GM20431 (cell line): ENCODE measurements around the gene SOBP.

Experiments used
- in situ Hi-C: fragments of 300-500 bp; cut with MseI, MboI; formaldehyde crosslinking; loops from one replicate; pipeline ENCODE4 v1.15.0; 2020; ENCODE audit warnings: low sequenced_read_pairs; ENCODE audit not compliant: unreplicated experiment

Gene SOBP

GRCh38 chr6:107699697-107700325 is 209.9 kb downstream of the SOBP start:
- in situ Hi-C loops = no loop called here

- in situ Hi-C loops = no loop called here
Observed at GRCh38 chr6:107703606-107704005, 213.7 kb downstream of the SOBP start.

GRCh38 chr6:107704347-107705013 is 214.6 kb downstream of the SOBP start:
- in situ Hi-C loops = no loop called here

GRCh38 chr6:107706516-107707115 is 216.7 kb downstream of the SOBP start:
- in situ Hi-C loops = no loop called here

GRCh38 chr6:107707346-107708275 is 217.7 kb downstream of the SOBP start:
- in situ Hi-C loops = no loop called here

GRCh38 chr6:107708435-107708834 is 218.5 kb downstream of the SOBP start:
- in situ Hi-C loops = no loop called here

GRCh38 chr6:107709341-107709740 is 219.4 kb downstream of the SOBP start:
- in situ Hi-C loops = no loop called here
